GM04504 (cell line): ENCODE results near the gene ELMO1.
A peak's percentile ranks its signal among the peaks of the same experiment; 100 is the strongest.

ENCODE experiments used
- DNase-seq: peaks from one replicate; pipeline ENCODE4 v3.0.0-alpha.2; 2012; ENCODE audit warnings: low read depth

ELMO1 gene, protein sequence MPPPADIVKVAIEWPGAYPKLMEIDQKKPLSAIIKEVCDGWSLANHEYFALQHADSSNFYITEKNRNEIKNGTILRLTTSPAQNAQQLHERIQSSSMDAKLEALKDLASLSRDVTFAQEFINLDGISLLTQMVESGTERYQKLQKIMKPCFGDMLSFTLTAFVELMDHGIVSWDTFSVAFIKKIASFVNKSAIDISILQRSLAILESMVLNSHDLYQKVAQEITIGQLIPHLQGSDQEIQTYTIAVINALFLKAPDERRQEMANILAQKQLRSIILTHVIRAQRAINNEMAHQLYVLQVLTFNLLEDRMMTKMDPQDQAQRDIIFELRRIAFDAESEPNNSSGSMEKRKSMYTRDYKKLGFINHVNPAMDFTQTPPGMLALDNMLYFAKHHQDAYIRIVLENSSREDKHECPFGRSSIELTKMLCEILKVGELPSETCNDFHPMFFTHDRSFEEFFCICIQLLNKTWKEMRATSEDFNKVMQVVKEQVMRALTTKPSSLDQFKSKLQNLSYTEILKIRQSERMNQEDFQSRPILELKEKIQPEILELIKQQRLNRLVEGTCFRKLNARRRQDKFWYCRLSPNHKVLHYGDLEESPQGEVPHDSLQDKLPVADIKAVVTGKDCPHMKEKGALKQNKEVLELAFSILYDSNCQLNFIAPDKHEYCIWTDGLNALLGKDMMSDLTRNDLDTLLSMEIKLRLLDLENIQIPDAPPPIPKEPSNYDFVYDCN

DNA sequence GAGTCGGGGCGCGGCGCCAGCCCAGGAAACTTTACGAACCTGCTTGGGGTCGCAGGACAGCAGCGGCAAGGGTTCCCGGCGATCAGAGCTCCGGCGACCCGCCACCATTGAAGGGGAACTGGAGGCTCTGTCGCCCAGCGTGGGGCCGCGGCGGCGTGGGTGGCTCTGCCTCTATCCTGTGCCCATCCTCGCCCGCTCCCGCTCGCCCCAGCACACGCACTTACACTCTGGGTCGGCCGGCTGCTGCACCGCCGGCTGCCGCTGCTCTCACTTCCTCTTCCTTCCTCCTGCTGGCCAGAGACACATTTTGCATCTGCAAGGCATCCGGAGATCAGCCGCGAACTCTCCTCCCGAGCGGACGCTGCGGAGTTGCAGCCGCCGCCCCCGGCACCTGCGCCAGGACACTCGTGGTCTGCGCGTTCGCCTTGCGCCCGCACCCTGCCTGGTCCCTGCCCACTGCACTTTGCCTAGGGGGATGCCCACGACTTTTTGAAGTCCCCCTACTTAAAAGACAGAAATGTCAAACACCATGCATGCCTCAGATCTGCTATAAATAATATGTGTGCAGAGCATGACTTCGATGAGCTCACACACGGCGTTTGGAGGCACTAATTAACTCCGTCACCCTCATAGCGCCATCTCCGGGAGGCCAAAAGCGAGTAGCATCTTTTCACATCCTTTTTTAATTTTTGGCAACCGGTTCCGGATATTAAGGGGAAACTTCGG is at the start of gene ELMO1:
ELMO1 (minus strand) TSS at position 229 of the 726 bp plus-strand sequence. CDS start 106,174 bp downstream, outside the sequence.
- DNase-seq = peak; percentile 2

- no peak for DNase-seq
Observed at GRCh38 chr7:37497576-37497975, 48.9 kb upstream of the ELMO1 start.

DNA sequence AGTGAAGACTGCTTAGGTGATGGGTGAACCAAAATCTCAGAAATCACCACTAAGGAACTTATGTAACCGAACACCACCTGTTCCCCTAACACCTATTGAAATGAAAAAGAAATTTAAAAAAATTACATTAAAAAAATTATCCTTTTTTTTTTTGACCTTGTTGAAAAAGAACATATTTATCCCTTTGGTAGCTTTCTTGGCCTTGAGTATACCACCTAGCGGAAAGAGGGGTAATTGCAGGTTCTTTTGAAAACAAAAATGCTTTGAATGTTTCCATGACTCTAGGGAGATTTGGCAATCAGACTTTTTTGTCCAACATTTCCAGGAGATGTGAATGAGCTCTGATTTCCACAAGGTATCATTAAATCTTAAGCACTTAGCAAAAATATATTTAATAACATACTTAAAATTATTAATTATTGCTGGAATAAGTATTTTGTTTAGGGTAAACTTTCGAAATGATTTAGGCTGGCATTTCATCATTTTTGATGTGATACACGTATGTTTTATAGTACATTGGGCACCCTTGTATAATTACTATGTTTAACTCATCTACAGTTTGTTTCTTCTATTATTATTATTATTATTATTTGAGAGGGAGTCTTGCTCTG is 47.0 kb upstream of the ELMO1 start:
- no peak for DNase-seq

- no peak for DNase-seq
Observed at GRCh38 chr7:37494926-37495325, 46.3 kb upstream of the ELMO1 start.

DNA sequence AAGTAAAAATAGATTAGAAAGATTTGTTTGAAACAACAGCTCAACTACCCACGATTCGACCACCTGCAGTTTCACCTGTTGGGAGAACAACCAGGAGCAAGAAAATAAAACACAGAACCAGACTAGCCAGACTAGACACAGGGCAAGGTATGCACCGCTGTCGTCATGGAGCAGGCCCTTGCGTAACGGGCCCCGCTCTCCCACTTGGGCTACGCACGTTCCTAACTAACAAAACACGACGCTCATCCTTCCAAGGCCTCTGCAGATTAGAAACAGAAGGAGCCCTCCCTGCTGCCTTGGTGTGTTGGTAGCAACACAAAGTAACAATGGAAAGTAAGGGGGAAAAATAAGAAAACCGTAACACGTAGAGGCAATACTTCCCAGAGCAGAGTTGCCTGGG is 45.1 kb upstream of the ELMO1 start:
- no peak for DNase-seq

DNA sequence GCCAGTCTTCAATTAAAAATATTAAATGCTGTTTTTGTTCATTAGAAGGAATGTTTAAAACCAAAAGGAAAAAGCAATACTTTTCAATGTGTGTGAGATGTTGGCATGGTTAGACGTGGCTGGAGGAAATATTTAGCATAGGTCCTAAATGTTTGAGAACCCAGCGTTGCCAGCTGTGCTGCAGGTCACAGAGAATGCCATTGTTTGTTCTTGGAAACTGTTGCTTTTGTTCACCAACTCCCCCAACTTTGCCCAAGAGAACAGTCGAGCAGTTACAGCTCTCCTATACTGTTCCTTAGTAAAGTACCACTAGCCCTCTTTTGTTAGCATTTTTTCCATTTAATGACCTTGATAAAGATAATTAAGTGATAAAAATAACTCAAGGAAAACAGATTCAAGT is 44.5 kb upstream of the ELMO1 start:
- DNase-seq = no peak

DNA sequence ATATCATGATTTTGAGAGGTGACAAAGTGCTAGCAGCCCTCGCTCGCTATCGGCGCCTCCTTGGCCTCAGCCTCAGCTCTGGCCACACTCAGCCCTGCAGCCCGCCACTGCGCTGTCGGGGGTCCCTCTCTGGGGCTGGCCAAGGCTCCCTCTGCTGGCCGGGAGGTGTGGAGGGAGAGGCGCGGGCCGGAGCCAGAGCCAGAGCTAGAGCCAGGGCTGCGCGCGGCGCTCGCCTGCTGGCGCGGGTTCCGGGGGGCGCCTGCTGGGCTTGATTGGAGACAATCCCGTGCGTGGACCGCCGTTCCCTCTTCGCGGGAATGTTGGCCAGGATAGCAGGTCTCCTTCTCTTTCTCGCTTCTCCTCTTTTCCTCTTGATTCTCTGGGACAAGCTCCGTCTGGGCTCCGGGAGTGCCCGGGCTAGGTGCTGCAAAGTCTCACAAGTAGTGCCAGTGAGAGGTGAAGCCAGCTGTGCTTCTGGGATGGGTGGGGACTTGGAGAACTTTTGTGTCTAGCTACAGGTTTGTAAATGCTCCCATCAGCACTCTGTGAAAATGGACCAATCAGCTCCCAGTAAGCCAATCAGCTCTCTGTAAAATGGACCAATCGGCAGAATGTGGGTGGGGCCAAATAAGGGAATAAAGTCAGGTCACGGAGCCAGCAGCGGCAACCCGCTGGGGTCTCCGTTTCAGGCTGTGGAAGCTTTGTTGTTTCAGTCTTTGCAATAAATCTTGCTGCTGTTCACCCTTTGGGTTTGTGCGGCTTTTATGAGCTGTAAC is 43.4 kb upstream of the ELMO1 start:
- no peak for DNase-seq

DNA sequence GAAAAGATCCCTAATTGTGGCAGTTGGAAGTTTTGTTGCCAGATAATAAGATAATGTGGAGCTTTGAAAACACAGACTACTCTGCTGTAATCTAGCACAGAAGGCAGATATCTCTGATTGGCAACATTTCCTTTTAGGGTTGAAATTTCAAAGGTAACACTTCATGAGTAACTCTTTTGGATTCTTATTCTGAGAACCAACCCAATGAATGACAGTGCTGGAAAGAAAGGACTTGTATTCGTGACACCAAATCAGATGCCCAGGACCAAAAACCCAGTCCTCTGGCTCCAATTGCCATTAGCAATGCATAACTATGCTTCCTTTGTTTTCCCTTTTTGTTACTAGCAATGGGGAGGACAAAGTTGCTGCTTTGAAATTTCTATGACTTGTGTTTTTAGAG is 41.0 kb upstream of the ELMO1 start:
- no peak for DNase-seq

DNA sequence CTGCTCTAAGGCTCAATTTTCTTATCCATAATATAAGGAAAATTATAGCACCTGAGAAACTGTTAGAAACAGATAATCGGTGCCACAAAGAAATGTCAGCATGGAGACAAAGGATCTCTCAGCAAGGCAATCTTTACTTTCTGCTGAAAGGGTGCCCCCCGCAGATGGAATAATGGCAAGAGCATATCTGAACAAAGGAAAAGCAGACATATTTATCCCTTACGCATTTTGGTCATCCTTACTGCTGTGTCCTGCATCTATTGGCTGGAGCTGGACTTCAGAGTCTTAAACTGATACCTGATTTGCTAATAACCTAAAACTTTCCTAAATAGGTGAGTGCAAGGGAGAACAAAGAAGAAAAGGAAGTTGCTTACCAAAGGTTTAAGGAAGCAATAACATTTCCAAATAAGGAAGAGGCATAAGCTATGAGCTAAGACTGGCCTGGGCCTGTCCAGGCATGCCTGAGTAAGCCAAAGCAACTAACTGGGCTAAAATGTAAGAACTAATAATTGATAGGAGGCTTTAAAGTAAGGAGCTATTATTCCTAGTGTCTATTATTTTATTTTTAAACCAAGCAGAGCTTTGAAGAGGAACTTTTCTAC is 39.6 kb upstream of the ELMO1 start:
- no peak for DNase-seq

GRCh38 chr7:37484426-37485073 is 35.9 kb upstream of the ELMO1 start:
- DNase-seq = no peak

GRCh38 chr7:37483627-37484026 is 35.0 kb upstream of the ELMO1 start:
- no peak for DNase-seq

GRCh38 chr7:37482953-37483352 is 34.3 kb upstream of the ELMO1 start:
- DNase-seq = no peak

DNA sequence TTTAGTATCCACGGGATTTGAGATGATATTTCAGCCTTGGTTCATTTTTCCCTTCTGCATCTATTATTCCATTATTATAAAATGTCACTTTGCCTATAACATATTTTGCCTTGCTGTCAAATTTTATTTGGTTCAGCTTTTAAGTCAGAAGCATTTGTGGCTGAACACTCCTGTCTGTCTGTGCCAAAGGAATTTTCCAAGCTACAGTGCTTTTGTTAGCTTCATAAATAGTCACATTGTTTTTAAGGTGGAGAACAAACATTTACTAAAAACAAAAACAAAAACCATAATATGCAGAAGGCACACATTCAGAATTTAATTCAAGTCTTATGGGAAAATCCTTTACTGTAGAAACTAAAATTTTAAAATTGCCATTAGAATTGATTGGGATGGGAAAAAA is 33.8 kb upstream of the ELMO1 start:
- no peak for DNase-seq

- DNase-seq = no peak
Observed at GRCh38 chr7:37481722-37482288, 33.1 kb upstream of the ELMO1 start.

DNA sequence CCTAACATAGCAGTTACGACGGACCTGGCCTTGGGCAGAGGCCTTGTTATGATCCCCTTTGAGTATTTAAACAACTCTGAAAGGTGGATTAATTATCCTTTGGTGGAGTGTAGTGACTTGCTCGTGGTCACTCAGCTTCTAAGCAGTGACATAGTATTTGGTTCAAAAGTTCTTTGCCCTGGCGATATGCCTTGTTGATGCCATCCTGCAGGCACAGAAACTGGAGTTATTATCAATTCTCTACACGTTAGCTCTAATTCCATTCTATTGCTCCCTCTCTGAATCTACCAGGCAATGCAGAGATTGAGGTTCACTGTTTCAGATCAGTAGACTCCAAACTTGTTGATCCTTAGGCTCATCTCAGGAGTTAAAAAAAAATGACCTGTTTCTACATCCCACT is 32.5 kb upstream of the ELMO1 start:
- no peak for DNase-seq

GRCh38 chr7:37480041-37481031 is 31.7 kb upstream of the ELMO1 start:
- DNase-seq = no peak

- DNase-seq = no peak
Observed at GRCh38 chr7:37476881-37477450, 28.3 kb upstream of the ELMO1 start.

GRCh38 chr7:37476428-37476827 is 27.8 kb upstream of the ELMO1 start:
- DNase-seq = no peak

DNA sequence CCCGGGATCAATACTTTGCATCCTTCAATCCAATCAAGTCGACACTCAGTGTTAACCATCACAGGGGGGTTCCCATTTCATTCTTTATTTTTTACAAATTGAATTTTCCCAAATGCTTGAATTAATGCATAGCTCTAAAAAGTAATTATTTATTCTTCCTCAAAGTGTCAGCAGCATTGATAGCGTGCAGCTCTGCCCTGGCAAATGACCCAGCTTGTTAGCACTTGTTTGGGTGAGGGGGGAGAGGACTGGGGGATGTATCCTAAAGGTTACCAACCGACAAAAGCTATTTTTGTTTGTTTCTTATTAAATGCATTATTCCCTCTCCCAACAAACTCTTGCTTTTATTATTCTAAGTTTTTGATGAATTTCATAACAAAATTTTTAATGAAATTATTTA is 27.0 kb upstream of the ELMO1 start:
- DNase-seq = no peak
